ENCODE data around the gene EHMT2.
A peak's percentile ranks its signal among the peaks of the same experiment; 100 is the strongest.

The EHMT2 gene

DNA sequence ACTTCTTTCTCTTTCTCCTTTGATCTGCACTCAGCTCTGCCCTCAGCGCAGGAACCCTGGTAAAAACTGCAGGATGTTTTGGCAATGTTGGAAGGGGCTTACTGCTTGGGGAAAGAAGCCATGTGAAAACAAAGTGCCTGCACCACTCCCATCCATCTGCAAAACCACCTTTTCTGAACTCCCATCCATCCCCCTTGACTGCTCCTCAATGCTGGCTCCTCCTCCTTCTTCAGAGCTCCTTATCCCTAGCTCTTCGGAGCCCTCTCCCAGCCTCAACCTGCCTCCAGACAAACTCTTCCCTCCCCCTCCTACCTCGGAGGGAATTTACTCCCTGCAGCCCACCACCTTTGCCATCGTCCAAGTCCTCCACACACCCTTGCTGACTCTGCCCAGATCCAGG, 8.6 kb upstream of the EHMT2 start:
- no peak overlapping the region for H3K4me3 ChIP-seq
- no peak for DNase-seq (ENCODE audit: low spot score)
- no peak overlapping the region for H3K27ac ChIP-seq
- TF ChIP-seq, protein P1, sequence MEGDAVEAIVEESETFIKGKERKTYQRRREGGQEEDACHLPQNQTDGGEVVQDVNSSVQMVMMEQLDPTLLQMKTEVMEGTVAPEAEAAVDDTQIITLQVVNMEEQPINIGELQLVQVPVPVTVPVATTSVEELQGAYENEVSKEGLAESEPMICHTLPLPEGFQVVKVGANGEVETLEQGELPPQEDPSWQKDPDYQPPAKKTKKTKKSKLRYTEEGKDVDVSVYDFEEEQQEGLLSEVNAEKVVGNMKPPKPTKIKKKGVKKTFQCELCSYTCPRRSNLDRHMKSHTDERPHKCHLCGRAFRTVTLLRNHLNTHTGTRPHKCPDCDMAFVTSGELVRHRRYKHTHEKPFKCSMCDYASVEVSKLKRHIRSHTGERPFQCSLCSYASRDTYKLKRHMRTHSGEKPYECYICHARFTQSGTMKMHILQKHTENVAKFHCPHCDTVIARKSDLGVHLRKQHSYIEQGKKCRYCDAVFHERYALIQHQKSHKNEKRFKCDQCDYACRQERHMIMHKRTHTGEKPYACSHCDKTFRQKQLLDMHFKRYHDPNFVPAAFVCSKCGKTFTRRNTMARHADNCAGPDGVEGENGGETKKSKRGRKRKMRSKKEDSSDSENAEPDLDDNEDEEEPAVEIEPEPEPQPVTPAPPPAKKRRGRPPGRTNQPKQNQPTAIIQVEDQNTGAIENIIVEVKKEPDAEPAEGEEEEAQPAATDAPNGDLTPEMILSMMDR (IDR thresholded peaks at IDR 0.05) = no peak

DNA sequence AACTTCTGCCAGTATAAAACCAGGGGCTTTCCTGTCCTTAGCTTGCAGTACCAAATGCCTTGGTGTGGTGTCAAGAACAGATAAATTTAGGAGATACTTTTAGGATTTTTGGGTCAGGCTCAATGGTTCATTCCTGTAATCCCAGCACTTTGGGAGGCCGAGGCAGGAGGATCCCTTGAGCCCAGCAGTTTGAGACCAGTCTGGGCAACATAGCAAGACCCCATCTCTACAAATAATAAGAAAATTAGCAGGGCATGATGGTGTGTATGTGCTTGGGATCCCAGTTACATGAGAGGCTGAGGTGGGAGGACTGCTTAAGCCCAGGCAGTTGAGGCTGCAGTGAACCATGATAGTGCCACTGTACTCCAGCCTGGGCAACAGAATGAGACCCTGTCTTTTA, 7.5 kb upstream of the EHMT2 start:
- TF ChIP-seq, protein P1 (IDR thresholded peaks at IDR 0.05) = no peak
- H3K27ac ChIP-seq = no peak overlapping the region
- DNase-seq (ENCODE audit: low spot score) = no peak
- no peak overlapping the region for H3K4me3 ChIP-seq

DNA sequence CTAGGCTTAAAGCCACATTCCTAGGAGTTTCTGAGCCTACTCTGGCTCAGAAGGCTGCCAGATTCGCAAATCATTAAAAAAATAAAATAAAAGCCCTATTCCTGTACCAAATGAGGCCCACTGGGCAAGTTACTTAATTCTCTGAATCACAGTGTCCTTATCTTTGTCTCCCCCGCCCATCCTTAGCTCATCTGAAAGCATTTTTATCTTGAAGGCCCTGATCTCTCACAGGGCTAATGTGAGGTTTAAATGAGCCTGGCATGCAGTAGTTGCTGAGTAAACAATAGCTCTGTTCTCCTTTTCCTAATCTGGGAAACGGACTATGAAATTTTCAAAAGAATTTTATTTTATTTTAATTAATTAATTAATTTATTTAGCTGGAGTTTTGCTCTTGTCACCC, 6.5 kb upstream of the EHMT2 start:
- Histone ChIP-seq H3K27ac (no peak overlapping the region), H3K4me3 (no peak overlapping the region)
- DNase-seq (ENCODE audit: low spot score) = no peak
- TF ChIP-seq, protein P1 (IDR thresholded peaks at IDR 0.05) = no peak

DNA sequence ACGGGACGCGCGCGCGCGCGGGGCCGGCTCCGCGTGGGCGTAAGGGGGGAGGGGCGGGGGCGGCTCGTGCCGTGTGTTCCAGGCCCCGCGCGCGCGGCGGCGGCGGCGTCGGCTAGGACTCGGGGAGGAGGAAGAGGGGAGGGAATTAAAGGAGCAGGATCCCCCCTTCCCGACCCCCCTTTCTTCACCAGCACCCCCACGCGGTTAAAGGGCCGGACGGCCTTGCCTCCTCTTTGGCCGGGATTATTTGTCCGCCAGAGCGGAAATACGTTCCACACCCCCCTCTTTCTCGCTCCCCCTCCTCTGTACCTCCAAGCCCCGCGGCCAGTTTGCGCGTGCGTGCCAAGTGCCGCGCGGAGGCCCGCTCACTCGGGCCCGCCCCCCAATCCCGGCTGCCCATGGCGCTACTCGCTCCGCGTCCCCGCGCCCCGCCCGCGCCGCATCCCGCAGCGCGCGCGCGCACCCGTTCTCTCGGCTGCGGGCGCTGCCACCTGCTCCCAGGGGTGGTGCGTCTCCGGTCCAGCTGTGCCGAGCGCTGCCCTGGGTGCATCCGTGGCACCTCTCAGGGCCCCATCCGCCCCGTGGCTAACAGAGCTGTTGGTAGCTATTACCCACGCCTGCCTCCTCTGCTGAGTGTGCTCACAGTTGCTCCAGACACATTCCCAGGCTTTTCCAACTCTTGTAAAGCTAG, 4.6 kb upstream of the EHMT2 start, which contains the start of gene ZBTB12:
TSS of gene ZBTB12 (minus strand) at position 134 of the 691 bp plus-strand sequence. CDS start 781 bp downstream, outside the sequence.
- Histone ChIP-seq H3K27ac (peak within 1 kb of the TSS; percentile 59 to 79), H3K4me3 (peak within 1 kb of the TSS; percentile 74)
- peak; percentile 96 for DNase-seq (ENCODE audit: low spot score)
- TF ChIP-seq, protein P1 (IDR thresholded peaks at IDR 0.05) = no peak

DNA sequence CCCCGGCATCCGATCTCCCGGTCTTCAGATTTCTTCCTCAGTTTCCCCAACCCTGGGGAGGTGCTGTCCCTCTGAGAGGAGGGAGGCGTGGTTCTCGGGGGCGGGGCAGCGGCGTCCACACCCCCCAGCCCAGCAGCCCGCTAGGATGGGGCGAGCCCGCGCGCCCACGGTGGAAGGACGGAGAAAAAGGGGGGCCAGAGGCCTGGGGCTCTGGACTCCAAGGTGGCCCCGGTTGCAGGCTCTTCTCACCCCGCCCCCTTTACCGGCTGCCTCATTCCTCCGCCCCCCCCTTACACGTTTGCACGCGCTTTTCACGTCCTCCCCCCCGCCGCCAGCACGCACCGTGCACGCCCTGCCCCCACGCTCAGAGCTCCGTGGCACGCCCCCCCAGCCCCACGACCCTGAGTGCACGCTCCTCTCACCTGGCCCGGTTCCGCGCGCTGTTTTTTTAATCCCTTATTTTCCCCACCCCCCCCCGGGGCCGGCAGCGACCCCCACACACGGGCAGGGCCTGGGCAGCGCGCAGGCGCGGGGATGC, 4.0 kb upstream of the EHMT2 start:
- H3K27ac ChIP-seq = peak overlapping the region; percentile 59 to 79
- peak overlapping the region; percentile 74 for H3K4me3 ChIP-seq
- DNase-seq (ENCODE audit: low spot score) = no peak
- TF ChIP-seq, protein P1 (IDR thresholded peaks at IDR 0.05) = no peak

DNA sequence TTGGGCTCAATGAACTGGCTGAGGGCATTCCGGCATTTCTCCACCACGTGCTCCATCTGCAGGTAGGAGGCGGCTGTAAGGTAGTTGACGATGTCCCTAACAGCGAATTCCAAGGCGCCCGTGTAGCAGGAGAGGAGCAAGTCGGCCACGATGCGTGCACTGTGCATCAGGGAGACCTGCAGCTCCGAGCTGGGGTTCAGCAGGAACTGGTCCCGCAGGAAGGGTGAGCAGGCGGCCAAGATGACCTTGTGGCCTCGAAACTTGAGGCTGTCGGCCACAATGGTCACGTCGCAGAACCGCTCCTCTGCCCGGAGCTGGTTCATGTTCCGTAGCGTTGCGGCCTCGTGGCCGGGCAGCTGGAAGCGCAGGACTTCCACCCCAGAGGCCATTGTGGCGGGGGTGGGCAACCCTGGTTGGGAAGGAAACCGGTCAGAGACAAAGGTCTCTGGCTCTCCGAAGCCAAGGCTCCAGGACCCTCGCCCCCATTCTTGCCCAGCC, 3.5 kb upstream of the EHMT2 start:
- peak overlapping the region; percentile 74 for H3K4me3 ChIP-seq

More for the DNA sequence above, 3.5 kb upstream of the EHMT2 start:
- TF ChIP-seq, protein P1 (IDR thresholded peaks at IDR 0.05) = no peak
- H3K27ac ChIP-seq = peak overlapping the region; percentile 59 to 79
- no peak for DNase-seq (ENCODE audit: low spot score)
